Skeletal muscle satellite cell (primary cell): ENCODE data around the gene FOXM1. TPM values are rescaled to one million over a fixed set of nuclear protein-coding genes. Genes with fewer than 3 reads are reported as not detected.

ENCODE experiments used
- H3K27me3 ChIP-seq: 2 replicates; pipeline ENCODE4 v1.7.0; 2013; ENCODE audit warnings: low read length; ENCODE audit not compliant: control insufficient read depth, insufficient read depth
- H3K36me3 ChIP-seq: 2 replicates; pipeline ENCODE4 v1.7.0; 2013; ENCODE audit warnings: mild to moderate bottlenecking, control low read depth, low read length; ENCODE audit not compliant: insufficient read depth
- H3K4me1 ChIP-seq: 2 replicates; pipeline ENCODE4 v1.7.0; 2013; ENCODE audit warnings: low read length; ENCODE audit not compliant: control insufficient read depth, insufficient read depth
- H3K4me2 ChIP-seq: 2 replicates; pipeline ENCODE4 v1.7.0; 2013; ENCODE audit warnings: mild to moderate bottlenecking, low read length
- H3K4me3 ChIP-seq: 2 replicates; pipeline ENCODE4 v1.7.0; 2013; ENCODE audit warnings: low read length
- H3K9ac ChIP-seq: 2 replicates; pipeline ENCODE4 v1.7.0; 2013; ENCODE audit warnings: mild to moderate bottlenecking, low read depth, low read length, moderate library complexity
- H3K9me3 ChIP-seq: replicated peaks from 2 replicates; pipeline ENCODE4 v1.7.0; 2013; ENCODE audit warnings: mild to moderate bottlenecking, control low read depth, low read length
- total RNA-seq: library from RNA; depleted of rRNA; stranded (reverse); fragments of >200 nt; gene quantifications from 2 replicates; pipeline ENCODE4 v1.2.3, GENCODE V29; 2012; rRNA removed

Gene FOXM1, protein sequence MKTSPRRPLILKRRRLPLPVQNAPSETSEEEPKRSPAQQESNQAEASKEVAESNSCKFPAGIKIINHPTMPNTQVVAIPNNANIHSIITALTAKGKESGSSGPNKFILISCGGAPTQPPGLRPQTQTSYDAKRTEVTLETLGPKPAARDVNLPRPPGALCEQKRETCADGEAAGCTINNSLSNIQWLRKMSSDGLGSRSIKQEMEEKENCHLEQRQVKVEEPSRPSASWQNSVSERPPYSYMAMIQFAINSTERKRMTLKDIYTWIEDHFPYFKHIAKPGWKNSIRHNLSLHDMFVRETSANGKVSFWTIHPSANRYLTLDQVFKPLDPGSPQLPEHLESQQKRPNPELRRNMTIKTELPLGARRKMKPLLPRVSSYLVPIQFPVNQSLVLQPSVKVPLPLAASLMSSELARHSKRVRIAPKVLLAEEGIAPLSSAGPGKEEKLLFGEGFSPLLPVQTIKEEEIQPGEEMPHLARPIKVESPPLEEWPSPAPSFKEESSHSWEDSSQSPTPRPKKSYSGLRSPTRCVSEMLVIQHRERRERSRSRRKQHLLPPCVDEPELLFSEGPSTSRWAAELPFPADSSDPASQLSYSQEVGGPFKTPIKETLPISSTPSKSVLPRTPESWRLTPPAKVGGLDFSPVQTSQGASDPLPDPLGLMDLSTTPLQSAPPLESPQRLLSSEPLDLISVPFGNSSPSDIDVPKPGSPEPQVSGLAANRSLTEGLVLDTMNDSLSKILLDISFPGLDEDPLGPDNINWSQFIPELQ
- 8.4 and 13.1 TPM in 2 replicates for total RNA-seq

DNA sequence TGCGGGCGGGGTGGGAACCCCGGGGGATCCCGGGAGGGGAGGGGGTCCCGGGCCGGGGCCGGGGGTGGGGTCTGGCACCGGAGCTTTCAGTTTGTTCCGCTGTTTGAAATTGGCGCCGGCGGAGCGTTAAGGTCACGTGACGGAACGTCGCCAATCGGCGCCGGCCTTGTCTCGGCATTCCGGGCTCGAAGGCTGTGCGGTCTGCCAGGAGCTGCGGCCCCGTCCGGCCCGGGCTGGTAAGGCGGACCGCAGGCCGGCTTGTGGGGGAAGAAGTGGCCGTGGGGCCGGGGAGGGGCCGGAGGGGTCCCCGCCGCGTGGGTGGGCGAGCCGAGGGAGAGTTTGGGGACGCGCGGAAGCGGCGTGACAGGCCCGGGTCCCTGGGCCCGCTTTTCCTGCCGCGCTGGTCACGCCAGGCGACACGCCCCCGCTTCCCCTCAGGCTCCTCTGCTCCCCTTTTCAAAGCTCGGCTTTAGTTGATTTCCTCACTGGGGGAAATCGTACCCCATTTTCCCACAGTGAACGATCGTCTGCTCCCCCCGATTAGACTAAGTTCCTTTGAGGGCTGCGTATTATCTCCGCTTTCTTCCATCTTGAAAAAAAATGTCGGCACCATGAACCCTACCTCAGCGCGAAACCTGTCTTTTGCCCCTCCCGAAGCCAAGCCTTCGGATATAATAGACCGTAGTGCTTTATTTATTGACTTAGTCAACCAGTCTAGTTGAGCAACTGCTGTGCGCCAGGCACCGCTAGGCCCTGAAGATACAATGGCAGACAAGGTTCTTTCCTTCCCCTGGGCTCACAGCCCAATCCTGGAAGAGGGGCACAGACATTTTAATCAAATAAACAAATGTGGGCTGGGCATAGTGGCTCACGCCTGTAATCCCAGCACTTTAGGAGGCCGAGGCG, at the start of gene FOXM1, which contains the start of gene RHNO1:
FOXM1 (minus strand) TSS at position 128 of the 906 bp plus-strand sequence. CDS start 2,696 bp downstream, outside the sequence.
RHNO1 (plus strand) TSS at position 177 of the 906 bp plus-strand sequence. CDS start 8,144 bp downstream, outside the sequence.
- Histone ChIP-seq H3K4me1 (peaks cover 18% of the 10 kb centered on the region), H3K36me3 (peaks cover 13% of the 10 kb centered on the region), H3K9me3 (no peaks in the 10 kb centered on the region), H3K27me3 (no peaks in the 10 kb centered on the region), H3K9ac (peak within 1 kb of the TSS; percentile 98), H3K4me2 (peak within 1 kb of the TSS; percentile 99), H3K4me3 (peak within 1 kb of the TSS; percentile 95)

DNA sequence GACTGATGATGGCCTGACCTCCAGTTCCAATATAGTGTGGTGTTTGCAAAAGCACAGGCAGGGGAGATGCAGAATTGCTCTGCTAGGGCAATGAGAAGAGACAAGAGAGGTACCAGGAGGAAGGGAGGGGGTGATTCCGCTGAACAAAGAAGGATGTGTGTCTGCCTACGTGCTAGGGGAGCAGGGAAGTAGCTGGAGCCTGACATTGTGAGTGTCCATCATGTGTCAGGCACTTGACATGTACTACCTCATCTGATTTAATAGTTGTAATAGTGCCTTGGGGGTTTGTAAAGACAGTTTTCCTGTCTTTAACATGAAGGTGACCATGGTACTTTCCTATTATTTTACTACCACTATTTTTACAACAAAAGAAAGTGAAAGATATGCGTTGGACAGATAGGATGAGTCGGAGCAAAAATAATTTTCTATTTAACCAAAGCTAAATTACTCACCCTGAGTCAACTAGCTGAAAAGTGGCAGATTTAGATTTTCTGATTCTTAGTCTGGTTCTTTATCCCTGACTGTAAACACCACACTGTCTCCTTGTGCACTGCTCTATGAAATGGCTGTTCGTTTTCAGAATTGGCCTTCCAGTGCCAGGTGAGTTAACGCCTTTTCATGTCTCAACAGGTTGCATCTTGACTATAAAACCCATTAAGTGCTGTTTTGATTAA, 48.5 kb upstream of the FOXM1 start:
- Histone ChIP-seq H3K4me3 (no peak overlapping the region), H3K27me3 (no peaks in the 10 kb centered on the region), H3K36me3 (peaks cover 33% of the 10 kb centered on the region), H3K9ac (no peak overlapping the region), H3K4me1 (peaks cover 9% of the 10 kb centered on the region), H3K4me2 (peak overlapping the region; percentile 31), H3K9me3 (no peaks in the 10 kb centered on the region)

DNA sequence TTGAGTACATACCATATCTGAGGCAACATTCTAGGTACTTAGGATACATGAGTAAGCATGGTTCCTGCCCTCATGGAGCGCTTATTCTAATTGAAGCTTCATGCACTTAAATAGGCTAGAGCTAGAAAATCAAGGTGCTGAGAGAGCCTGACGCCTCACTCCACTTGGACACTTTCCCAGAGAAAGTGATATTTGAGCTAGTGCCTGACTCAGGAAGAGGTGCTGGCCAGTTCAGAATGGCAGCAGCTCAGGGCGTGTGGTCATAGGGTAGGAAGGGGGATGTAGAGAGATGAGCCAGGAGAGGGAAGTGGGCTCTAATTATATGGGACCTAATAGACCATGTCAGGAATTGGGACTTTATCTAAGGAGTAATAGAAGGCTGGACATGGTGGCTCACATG, 47.0 kb upstream of the FOXM1 start:
- H3K9me3 ChIP-seq, result no peaks in the 10 kb centered on the region
- H3K36me3 ChIP-seq, result peaks cover 37% of the 10 kb centered on the region
- H3K4me2 ChIP-seq, result no peak overlapping the region
- no peak overlapping the region for H3K9ac ChIP-seq
- no peak overlapping the region for H3K4me3 ChIP-seq
- peaks cover 9% of the 10 kb centered on the region for H3K4me1 ChIP-seq
- no peaks in the 10 kb centered on the region for H3K27me3 ChIP-seq

DNA sequence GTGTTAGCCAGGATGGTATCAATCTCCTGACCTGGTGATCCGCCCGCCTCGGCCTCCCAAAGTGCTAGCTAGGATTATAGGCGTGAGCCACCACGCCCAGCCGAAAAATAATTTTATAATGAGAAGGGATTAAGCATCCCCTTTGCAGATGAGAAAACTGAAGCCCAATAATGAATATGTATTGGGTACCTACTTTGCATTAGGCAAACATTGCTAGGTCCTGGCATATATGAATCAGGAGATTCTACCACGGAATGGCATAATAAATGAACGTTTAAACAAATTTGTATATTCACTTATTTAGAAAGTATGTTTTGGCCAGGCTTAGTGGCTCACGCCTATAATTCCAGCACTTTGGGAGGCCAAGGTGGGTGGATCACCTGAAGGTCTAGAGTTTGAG, 46.1 kb upstream of the FOXM1 start:
- no peaks in the 10 kb centered on the region for H3K27me3 ChIP-seq
- peaks cover 9% of the 10 kb centered on the region for H3K4me1 ChIP-seq
- H3K4me2 ChIP-seq, result no peak overlapping the region
- H3K36me3 ChIP-seq, result peaks cover 37% of the 10 kb centered on the region
- no peak overlapping the region for H3K9ac ChIP-seq
- H3K4me3 ChIP-seq, result no peak overlapping the region
- no peaks in the 10 kb centered on the region for H3K9me3 ChIP-seq

DNA sequence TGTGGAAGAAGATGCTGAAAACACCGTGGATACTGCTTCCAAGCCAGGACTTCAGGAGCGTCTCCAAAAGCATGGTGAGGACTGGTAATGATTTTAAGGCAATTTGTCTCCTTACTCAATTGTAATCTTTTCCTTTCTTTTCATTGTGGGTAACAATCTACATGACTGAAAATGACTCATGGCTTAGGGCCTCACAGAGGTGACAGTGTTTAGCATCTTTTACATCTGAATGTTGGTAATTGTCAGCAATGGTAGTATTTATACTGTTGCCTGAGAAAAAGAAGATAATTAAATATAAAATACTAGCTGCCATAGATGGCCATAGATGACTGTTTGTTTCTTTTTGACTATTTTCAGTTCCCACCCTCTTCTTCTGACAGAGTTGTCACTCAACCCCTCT, 45.4 kb upstream of the FOXM1 start:
- Histone ChIP-seq H3K4me1 (peaks cover 9% of the 10 kb centered on the region), H3K36me3 (peaks cover 37% of the 10 kb centered on the region), H3K27me3 (no peaks in the 10 kb centered on the region)

DNA sequence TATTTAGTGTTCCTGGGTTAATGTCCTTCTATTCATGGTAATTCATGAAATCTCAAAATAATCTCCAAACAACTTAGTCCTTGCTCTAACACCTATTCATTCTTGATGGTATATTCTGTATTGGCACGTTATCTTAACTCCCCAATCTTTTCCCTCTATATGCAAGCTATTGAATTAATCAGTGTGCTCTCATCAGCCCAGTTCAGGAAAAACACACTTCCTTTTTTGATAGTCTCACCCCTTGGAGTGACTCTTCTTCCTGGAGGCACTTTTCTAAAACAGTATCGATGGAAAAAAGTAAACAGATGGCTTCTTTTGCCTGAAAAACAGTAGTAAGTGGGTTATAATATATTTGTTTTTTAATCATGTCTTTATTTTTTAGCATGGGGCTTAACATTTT, 42.3 kb upstream of the FOXM1 start:
- Histone ChIP-seq H3K36me3 (peaks cover 40% of the 10 kb centered on the region), H3K4me2 (no peak overlapping the region)

More for the DNA sequence above, 45.4 kb upstream of the FOXM1 start:
- Histone ChIP-seq H3K9me3 (no peaks in the 10 kb centered on the region), H3K4me2 (no peak overlapping the region), H3K4me3 (no peak overlapping the region), H3K9ac (no peak overlapping the region)

DNA sequence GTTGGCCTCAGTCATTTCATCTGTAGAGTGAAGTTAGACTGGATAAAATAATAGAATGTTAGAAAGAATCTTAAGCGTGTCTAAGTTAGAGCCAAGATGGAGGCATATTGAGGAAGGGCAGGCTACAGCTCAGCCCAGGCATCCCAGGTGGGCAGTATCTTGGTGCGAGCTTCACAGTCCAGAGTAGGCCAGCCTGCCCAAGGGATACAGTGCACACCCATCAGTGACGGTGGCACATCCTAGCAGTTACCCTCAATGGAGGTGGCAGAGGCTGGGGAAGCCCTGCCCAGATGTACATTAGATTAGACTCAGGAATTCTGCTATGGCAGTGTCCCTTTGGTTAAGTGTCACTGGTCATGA, 35.2 kb upstream of the FOXM1 start:
- H3K4me2 ChIP-seq, result no peak overlapping the region
- no peak overlapping the region for H3K9ac ChIP-seq
- H3K4me1 ChIP-seq, result no peaks in the 10 kb centered on the region
- H3K9me3 ChIP-seq, result no peaks in the 10 kb centered on the region
- H3K27me3 ChIP-seq, result no peaks in the 10 kb centered on the region
- peaks cover 28% of the 10 kb centered on the region for H3K36me3 ChIP-seq
- no peak overlapping the region for H3K4me3 ChIP-seq

More for the DNA sequence above, 42.3 kb upstream of the FOXM1 start:
- no peaks in the 10 kb centered on the region for H3K27me3 ChIP-seq
- H3K9me3 ChIP-seq, result no peaks in the 10 kb centered on the region
- H3K9ac ChIP-seq, result no peak overlapping the region
- H3K4me1 ChIP-seq, result no peaks in the 10 kb centered on the region
- no peak overlapping the region for H3K4me3 ChIP-seq

DNA sequence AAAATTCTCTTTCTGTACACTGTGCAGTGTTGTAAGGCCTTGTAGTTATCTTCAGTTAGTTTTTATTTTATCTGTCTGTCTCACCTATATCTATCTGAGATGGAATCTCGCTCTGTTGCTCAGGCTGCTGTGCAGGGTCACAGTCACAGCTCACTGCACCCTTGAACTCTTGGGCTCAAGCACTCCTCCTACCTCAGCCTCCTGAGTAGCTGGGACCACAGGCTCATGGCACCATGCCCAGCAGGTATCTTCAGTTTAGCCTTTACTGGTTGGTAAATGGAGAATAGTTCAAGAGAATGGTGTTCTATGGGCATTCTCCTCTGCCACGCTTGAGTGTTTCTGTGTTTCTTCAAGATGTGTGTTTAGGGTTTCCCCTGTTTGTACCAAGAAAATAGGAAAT, 27.3 kb upstream of the FOXM1 start:
- Histone ChIP-seq H3K4me1 (no peaks in the 10 kb centered on the region), H3K27me3 (no peaks in the 10 kb centered on the region), H3K4me3 (no peak overlapping the region), H3K9me3 (no peaks in the 10 kb centered on the region), H3K36me3 (no peaks in the 10 kb centered on the region), H3K4me2 (no peak overlapping the region), H3K9ac (no peak overlapping the region)

DNA sequence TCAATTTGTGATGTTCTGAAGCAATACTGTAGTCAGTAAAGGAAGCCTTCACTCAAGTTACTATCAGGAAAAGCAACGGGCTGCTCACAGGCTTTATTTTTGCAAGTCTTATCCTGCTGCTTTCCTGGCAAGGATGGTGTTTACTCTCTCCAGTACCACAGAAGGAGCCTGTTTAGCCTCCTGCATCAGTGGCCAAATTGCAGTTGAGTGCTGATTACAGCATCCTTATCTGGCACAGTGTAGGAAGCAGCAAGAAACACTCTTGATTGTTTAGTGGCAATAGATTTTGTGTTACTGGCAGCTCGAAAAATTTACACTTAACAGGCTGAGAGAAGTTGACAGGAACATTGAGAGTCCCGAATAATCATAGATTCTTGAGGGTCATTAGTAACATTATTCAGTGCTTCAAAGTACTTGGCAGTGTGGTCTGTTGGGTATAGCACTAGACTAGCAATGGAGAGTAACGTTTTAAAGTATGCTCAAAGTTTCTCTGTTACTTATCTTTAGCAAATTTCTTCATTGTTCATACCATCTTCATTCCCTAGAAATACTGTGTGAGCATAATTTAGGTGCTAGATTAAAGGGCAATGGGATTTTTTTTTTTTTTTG, 25.4 kb upstream of the FOXM1 start:
- no peaks in the 10 kb centered on the region for H3K4me1 ChIP-seq
- H3K9ac ChIP-seq, result no peak overlapping the region
- H3K27me3 ChIP-seq, result no peaks in the 10 kb centered on the region
- H3K4me3 ChIP-seq, result no peak overlapping the region
- no peaks in the 10 kb centered on the region for H3K9me3 ChIP-seq
- H3K36me3 ChIP-seq, result no peaks in the 10 kb centered on the region
- H3K4me2 ChIP-seq, result no peak overlapping the region

DNA sequence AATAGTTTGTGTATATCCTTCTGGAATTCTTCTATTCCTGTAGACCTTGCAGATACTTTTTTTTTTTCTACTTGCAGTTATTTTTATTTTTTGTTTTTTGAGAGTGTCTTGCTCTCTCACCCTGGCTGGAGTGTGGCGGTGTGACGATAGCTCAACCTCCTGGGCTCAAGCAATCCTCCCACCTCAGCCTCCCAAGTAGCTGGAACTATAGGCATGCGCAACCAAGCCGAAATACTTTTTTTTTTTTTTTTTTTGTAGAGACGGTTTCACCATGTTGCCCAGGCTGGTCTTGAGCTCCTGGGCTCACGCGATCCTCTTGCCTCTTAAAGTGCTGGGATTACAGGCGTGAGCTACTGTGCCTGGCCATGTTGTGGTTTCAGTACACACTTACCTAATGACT, 23.7 kb upstream of the FOXM1 start:
- H3K4me1 ChIP-seq, result no peaks in the 10 kb centered on the region
- no peaks in the 10 kb centered on the region for H3K36me3 ChIP-seq
- H3K4me3 ChIP-seq, result no peak overlapping the region
- H3K9ac ChIP-seq, result no peak overlapping the region
- H3K4me2 ChIP-seq, result no peak overlapping the region
- H3K27me3 ChIP-seq, result no peaks in the 10 kb centered on the region
- no peaks in the 10 kb centered on the region for H3K9me3 ChIP-seq
